NCI-H2171 (cell line): ENCODE measurements around the gene CCND1.
A peak's percentile ranks its signal among the peaks of the same experiment; 100 is the strongest.

Experiments
- DNase-seq: peaks from one replicate; lab custom pipeline; 2025; lab: John Stamatoyannopoulos, UW

CCND1 gene

GRCh38 chr11:69641681-69642548 lies 959 bp downstream of the CCND1 start:
- DNase-seq: no peak

DNA sequence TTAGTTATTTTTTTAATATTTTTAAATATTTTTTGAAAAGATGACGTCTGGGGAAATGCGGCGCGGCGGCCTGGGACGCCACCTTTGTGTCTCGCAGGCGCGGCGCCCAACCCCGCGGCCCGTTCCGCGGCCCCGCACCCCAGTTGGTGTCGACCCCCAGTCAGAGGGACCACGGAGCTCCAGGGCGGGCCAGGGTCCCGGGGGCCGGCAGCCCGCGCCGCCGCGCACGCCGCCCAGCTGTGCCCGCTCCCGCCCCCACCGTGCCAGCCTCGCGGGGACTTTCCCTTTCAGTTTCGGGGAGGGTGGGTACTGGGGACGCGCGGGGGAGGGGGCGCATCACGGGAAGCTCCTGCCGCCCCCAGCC lies 1.6 kb downstream of the CCND1 start:
- DNase-seq: no peak

- peak; percentile 81 for DNase-seq
These were observed 2.1 kb downstream of the CCND1 start for GRCh38 chr11:69642913-69643632.

- DNase-seq: no peak
These were observed 2.7 kb downstream of the CCND1 start for GRCh38 chr11:69643646-69644045.

DNA sequence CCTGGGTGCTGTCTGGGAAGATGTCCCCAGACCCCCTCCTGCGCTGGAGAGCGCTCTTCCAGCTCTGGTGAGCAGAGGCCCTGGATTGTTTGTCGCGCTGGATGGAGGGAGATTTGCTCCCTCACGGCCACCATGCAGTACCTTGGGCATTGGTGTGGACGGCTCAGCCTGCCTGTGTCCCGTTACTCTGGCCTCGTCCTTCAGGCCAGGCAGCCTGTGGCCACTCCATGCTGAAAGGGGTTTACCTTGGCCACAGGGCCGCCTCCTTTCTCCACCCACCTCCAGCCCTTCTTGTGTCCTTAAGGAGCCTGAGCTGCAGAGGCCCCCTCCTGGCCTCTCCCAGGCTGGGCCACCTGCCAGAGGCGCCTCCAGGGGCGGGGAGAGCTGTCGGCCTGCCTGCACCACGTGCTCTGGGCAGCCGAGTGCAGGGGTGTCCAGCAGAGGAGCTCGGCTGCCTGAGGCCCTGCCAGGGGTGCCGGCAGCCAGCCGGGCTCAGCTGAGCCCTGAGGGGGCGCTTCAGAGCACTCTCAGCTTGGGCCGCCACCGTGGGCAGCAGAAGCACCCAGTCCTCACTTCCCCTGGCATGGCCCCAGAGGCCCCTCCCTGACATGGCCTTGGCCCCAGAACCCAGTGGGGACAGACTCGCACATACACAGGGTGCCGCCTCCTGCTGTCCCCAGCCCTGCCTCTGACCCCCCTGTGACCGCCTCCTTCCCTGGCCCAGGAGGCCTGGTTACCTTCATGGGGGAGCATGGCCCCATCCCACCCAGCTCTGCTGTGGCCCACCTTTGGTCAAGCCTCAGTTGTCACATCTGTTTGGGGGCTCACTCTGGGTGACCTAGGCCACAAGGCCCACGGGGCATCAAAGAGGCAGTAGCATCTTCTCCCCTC lies 3.4 kb downstream of the CCND1 start:
- DNase-seq: peak; percentile 39

GRCh38 chr11:69644962-69645675 lies 4.2 kb downstream of the CCND1 start:
- no peak for DNase-seq

- DNase-seq: no peak
These were observed 5.0 kb downstream of the CCND1 start for GRCh38 chr11:69645801-69646492.

GRCh38 chr11:69646493-69647389 lies 5.8 kb downstream of the CCND1 start:
- DNase-seq: no peak

- no peak for DNase-seq
These were observed 6.4 kb downstream of the CCND1 start for GRCh38 chr11:69647390-69647748.

GRCh38 chr11:69647761-69648497 lies 7.0 kb downstream of the CCND1 start:
- DNase-seq: no peak

- DNase-seq: no peak
These were observed 8.0 kb downstream of the CCND1 start for GRCh38 chr11:69648679-69649575.

DNA sequence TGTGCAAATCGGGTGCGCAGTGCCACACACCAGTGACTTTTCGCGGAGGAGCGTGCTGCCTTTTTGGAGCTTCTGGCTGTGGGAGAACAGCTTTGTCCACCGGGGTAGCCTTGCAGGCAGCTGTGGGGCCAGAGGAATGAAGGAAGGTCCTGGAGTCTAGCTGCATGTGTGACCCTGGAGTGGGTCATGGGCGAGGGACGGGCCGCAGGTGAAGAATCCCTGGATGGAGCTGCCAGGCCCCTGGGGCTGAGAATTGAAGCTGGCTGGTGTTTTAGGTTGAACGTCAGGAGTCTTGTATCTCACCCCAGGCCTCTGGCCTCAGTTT lies 8.6 kb downstream of the CCND1 start:
- DNase-seq: no peak

DNA sequence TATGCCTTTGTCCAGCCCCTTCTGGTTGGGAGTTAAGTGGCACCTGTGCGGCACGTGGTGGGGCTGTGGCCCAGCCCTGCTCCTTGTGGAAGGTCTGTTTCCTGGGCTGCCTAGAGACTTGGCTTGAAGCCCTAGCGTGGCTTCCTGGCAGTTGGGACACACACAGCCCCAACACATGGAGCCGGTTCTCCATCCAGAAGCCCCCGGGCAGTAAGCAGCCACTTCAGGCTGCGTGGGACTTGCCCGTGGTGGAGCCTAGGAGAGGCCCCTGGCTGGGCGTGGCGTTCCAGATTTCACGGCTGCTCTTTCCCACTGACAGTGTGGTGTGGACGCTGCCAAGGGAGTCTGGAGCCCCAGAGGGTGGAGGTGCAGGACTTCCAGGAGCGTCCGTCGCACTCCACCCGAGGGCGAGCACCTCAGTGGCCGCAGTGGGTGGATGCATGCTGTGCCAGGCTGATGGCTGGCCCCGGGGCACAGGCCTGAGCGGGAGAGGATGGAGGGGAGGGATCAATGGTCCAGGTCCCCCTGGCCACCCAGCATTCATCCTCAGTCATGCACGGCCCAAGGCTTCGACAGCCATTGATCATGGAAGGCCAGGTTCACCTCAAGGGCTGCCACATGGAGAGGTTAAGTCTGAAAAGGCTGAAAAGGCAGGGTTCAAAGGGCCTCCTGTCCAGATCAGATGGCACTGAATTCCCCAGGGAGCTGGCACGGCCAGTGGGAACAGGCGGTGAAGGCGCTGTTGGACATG lies 9.3 kb downstream of the CCND1 start:
- DNase-seq: no peak

DNA sequence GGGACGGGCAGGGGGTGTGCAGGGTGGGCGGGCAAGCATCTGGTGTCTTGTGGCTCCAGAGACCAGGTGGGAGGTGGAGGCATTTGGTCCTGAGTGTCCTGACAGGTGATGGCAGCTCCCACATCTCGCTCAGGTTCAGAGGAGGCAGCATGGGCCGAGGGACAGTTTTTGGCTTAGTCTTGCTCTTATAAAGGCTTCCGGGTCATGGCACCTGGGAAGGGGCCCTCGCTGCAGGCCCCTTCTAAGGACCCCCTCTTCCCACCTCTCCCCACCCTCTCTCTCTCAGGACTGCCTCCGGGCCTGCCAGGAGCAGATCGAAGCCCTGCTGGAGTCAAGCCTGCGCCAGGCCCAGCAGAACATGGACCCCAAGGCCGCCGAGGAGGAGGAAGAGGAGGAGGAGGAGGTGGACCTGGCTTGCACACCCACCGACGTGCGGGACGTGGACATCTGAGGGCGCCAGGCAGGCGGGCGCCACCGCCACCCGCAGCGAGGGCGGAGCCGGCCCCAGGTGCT lies 9.9 kb downstream of the CCND1 start:
- no peak for DNase-seq

DNA sequence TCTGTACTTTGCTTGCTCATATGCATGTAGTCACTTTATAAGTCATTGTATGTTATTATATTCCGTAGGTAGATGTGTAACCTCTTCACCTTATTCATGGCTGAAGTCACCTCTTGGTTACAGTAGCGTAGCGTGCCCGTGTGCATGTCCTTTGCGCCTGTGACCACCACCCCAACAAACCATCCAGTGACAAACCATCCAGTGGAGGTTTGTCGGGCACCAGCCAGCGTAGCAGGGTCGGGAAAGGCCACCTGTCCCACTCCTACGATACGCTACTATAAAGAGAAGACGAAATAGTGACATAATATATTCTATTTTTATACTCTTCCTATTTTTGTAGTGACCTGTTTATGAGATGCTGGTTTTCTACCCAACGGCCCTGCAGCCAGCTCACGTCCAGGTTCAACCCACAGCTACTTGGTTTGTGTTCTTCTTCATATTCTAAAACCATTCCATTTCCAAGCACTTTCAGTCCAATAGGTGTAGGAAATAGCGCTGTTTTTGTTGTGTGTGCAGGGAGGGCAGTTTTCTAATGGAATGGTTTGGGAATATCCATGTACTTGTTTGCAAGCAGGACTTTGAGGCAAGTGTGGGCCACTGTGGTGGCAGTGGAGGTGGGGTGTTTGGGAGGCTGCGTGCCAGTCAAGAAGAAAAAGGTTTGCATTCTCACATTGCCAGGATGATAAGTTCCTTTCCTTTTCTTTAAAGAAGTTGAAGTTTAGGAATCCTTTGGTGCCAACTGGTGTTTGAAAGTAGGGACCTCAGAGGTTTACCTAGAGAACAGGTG lies 11.1 kb downstream of the CCND1 start:
- DNase-seq: no peak

- no peak for DNase-seq
These were observed 12.0 kb downstream of the CCND1 start for GRCh38 chr11:69652999-69653398.
